DND-41 (cell line): ENCODE measurements around the gene DGAT2L6.

Experiments used
- ATAC-seq: fragments of 200-7000 bp; cut with Tn5 transposase; 3 replicates; pipeline ENCODE4 v1.9.1; 2021; ENCODE audit warnings: low read depth; ENCODE audit not compliant: insufficient read depth
- DNase-seq: peaks from one replicate; pipeline ENCODE4 v3.0.0-alpha.2; 2020
- H2AFZ ChIP-seq: 2 replicates; pipeline ENCODE4 v1.6.0; 2012; ENCODE audit warnings: low read depth, low read length
- H3K27ac ChIP-seq: 2 replicates; pipeline ENCODE4 v1.5.1; 2012; ENCODE audit warnings: low read length, inconsistent platforms
- H3K27me3 ChIP-seq: fragments of 200-600 bp; sonication (generic); 2 replicates; pipeline ENCODE4 v1.6.0; 2012; ENCODE audit warnings: low read length, mild to moderate bottlenecking, inconsistent platforms; ENCODE audit not compliant: insufficient read depth, poor library complexity
- H3K36me3 ChIP-seq: 2 replicates; pipeline ENCODE4 v1.5.1; 2012; ENCODE audit warnings: low read length, inconsistent platforms; ENCODE audit not compliant: insufficient read depth
- H3K4me1 ChIP-seq: 2 replicates; pipeline ENCODE4 v1.5.1; 2012; ENCODE audit warnings: mild to moderate bottlenecking, low read length; ENCODE audit not compliant: insufficient read depth
- H3K4me2 ChIP-seq: 2 replicates; pipeline ENCODE4 v1.6.0; 2012; ENCODE audit warnings: mild to moderate bottlenecking, moderate library complexity, low read length, inconsistent platforms; ENCODE audit not compliant: insufficient read depth
- H3K4me3 ChIP-seq, 2 experiments: fragments of 200-600 bp in 1 of 2; shearing (Covaris generic) in 1 of 2; 2 replicates each; pipeline ENCODE4 v1.5.1; 2012 to 2016; ENCODE audit warnings: inconsistent platforms in 2 of 2, low read length in 2 of 2, mild to moderate bottlenecking in 2 of 2, low read depth in 1 of 2, moderate library complexity in 1 of 2
- H3K79me2 ChIP-seq: 2 replicates; pipeline ENCODE4 v1.6.0; 2012; ENCODE audit warnings: low read length, inconsistent platforms; ENCODE audit not compliant: insufficient read depth
- H3K9ac ChIP-seq: 2 replicates; pipeline ENCODE4 v1.6.0; 2012; ENCODE audit warnings: low read depth, mild to moderate bottlenecking, inconsistent platforms, low read length, moderate library complexity
- H3K9me3 ChIP-seq: 2 replicates; pipeline ENCODE4 v1.5.1; 2012; ENCODE audit warnings: low read length, moderate library complexity, mild to moderate bottlenecking, inconsistent platforms; ENCODE audit not compliant: insufficient read depth, severe bottlenecking
- H4K20me1 ChIP-seq: 2 replicates; pipeline ENCODE4 v1.6.0; 2012; ENCODE audit warnings: low read length; ENCODE audit not compliant: insufficient read depth
- CTCF ChIP-seq: IDR thresholded peaks from 2 replicates; pipeline ENCODE4 v1.5.1; 2012; ENCODE audit warnings: borderline replicate concordance, low read length, moderate library complexity, mild to moderate bottlenecking; ENCODE audit not compliant: poor library complexity, severe bottlenecking; ENCODE audit errors: extremely low read depth
- EZH2 ChIP-seq: IDR thresholded peaks from 3 replicates; pipeline ENCODE4 v1.6.1; 2012; ENCODE audit warnings: borderline replicate concordance, low read depth, mild to moderate bottlenecking, moderate library complexity, low read length, inconsistent platforms; ENCODE audit not compliant: severe bottlenecking

Gene DGAT2L6

GRCh38 chrX:70183091-70183490, 5.8 kb downstream of the DGAT2L6 start:
- no peaks in the 10 kb centered on the region for H4K20me1 ChIP-seq
- H3K4me2 ChIP-seq, result no peak overlapping the region
- H3K9me3 ChIP-seq, result no peaks in the 10 kb centered on the region
- H3K4me3 ChIP-seq, result no peak overlapping the region
- H3K4me1 ChIP-seq, result no peaks in the 10 kb centered on the region
- no peaks in the 10 kb centered on the region for H3K27me3 ChIP-seq
- H3K79me2 ChIP-seq, result no peaks in the 10 kb centered on the region
- no peak overlapping the region for H3K27ac ChIP-seq
- no peak overlapping the region for H3K9ac ChIP-seq
- DNase-seq, result no peak
- no peak for ATAC-seq
- H2AFZ ChIP-seq, result no peak overlapping the region
- TF ChIP-seq CTCF (no peak), EZH2 (no peak)
- H3K36me3 ChIP-seq, result no peaks in the 10 kb centered on the region

- H2AFZ ChIP-seq, result no peak overlapping the region
- no peak overlapping the region for H3K9ac ChIP-seq
- H3K4me2 ChIP-seq, result no peak overlapping the region
- TF ChIP-seq EZH2 (no peak), CTCF (no peak)
- no peaks in the 10 kb centered on the region for H3K79me2 ChIP-seq
- H3K27me3 ChIP-seq, result no peaks in the 10 kb centered on the region
- H3K9me3 ChIP-seq, result no peaks in the 10 kb centered on the region
- H3K27ac ChIP-seq, result no peak overlapping the region
- H3K4me3 ChIP-seq, result no peak overlapping the region
- no peak for ATAC-seq
- H3K36me3 ChIP-seq, result no peaks in the 10 kb centered on the region
- H3K4me1 ChIP-seq, result no peaks in the 10 kb centered on the region
- DNase-seq, result no peak
- no peaks in the 10 kb centered on the region for H4K20me1 ChIP-seq
Observed at GRCh38 chrX:70190225-70190624, 12.9 kb downstream of the DGAT2L6 start.

GRCh38 chrX:70196961-70197720, 19.9 kb downstream of the DGAT2L6 start:
- no peak overlapping the region for H3K4me3 ChIP-seq
- H3K79me2 ChIP-seq, result no peaks in the 10 kb centered on the region
- no peaks in the 10 kb centered on the region for H4K20me1 ChIP-seq
- no peaks in the 10 kb centered on the region for H3K36me3 ChIP-seq
- no peak overlapping the region for H3K27ac ChIP-seq
- H2AFZ ChIP-seq, result no peak overlapping the region
- no peak overlapping the region for H3K9ac ChIP-seq
- ATAC-seq (peak; percentile 50; the same call in 2 of the 3 replicates), DNase-seq (peak; percentile 35)
- TF ChIP-seq EZH2 (no peak), CTCF (peak; percentile 60)
- H3K4me2 ChIP-seq, result no peak overlapping the region
- no peaks in the 10 kb centered on the region for H3K9me3 ChIP-seq
- no peaks in the 10 kb centered on the region for H3K4me1 ChIP-seq
- H3K27me3 ChIP-seq, result no peaks in the 10 kb centered on the region

GRCh38 chrX:70201732-70202131, 24.4 kb downstream of the DGAT2L6 start:
- ATAC-seq, result no peak
- no peaks in the 10 kb centered on the region for H3K79me2 ChIP-seq
- H3K9ac ChIP-seq, result no peak overlapping the region
- H3K27ac ChIP-seq, result no peak overlapping the region
- no peak for TF ChIP-seq CTCF
- TF ChIP-seq EZH2, result no peak
- DNase-seq, result no peak
- H3K4me1 ChIP-seq, result no peaks in the 10 kb centered on the region
- no peaks in the 10 kb centered on the region for H4K20me1 ChIP-seq
- no peak overlapping the region for H3K4me2 ChIP-seq
- H3K9me3 ChIP-seq, result no peaks in the 10 kb centered on the region
- H3K27me3 ChIP-seq, result no peaks in the 10 kb centered on the region
- no peak overlapping the region for H3K4me3 ChIP-seq
- H3K36me3 ChIP-seq, result no peaks in the 10 kb centered on the region
- no peak overlapping the region for H2AFZ ChIP-seq
